GM19467 (cell line): Measurements from ENCODE around the gene ZNF300.
"Not testable (repeated sequence)": the region's sequence is repeated elsewhere in the genome, so short reads cannot be mapped to it uniquely, and the experiment has no call there.

Source experiments
- ATAC-seq: cut with Tn5 transposase; IDR thresholded peaks from one replicate; pipeline ENCODE4 v1.9.1; 2021; ENCODE audit warnings: mild to moderate bottlenecking, moderate library complexity; ENCODE audit not compliant: unreplicated experiment

ZNF300 gene

GRCh38 chr5:150846308-150846653 is 58.5 kb downstream of the ZNF300 start, which contains the start of gene IRGM:
Gene IRGM (plus strand): TSS chr5:150846521. CDS start chr5:150848124, 1,603 bp downstream.
- not testable (repeated sequence) for ATAC-seq

GRCh38 chr5:150845185-150845859 is 59.5 kb downstream of the ZNF300 start:
- ATAC-seq: not testable (repeated sequence)
